Measurements from ENCODE around the gene KRTAP5-10. TPM values are rescaled to one million over a fixed set of nuclear protein-coding genes. Genes with fewer than 3 reads are reported as not detected.

Gene KRTAP5-10
- total RNA-seq, 1 experiment from 2014 or later, result 0.20 TPM

- intact Hi-C loops (cut with micrococcal nuclease), result no loop called here
- POLR2A ChIA-PET, result no interaction called here
Observed at GRCh38 chr11:71519546-71519945, 45.8 kb upstream of the KRTAP5-10 start.

GRCh38 chr11:71525188-71525937 is 40.0 kb upstream of the KRTAP5-10 start:
- H3K79me2 ChIP-seq (ENCODE audit: insufficient read depth, low read length), result no peaks in the 10 kb centered on the region
- H3K9ac ChIP-seq (ENCODE audit: low read length), result no peak overlapping the region
- H3K4me3 ChIP-seq (replicated peaks in 1 of 2; ENCODE audit: low read depth in 1 of 2, low read length in 2 of 2), result no peak overlapping the region
- CTCF ChIA-PET, result no interaction called here
- no peaks in the 10 kb centered on the region for H3K9me2 ChIP-seq (ENCODE audit: insufficient read depth)
- ATAC-seq (no peak), DNase-seq (ENCODE audit: low read depth, low spot score) (no peak)
- no peaks in the 10 kb centered on the region for H4K20me1 ChIP-seq (ENCODE audit: insufficient read depth)
- POLR2A ChIA-PET, result no interaction called here
- no peaks in the 10 kb centered on the region for H3K4me1 ChIP-seq (ENCODE audit: control insufficient read depth in 1 of 2, insufficient read depth in 2 of 2, low read length in 2 of 2)
- H3K36me3 ChIP-seq (ENCODE audit: control insufficient read depth in 1 of 2, insufficient read depth in 2 of 2, low read length in 2 of 2), result no peaks in the 10 kb centered on the region
- RAD21 ChIA-PET (ENCODE audit: low non-redundant PET in 1 of 2, low total read pairs in 2 of 2, uncharacterized antibody in 2 of 2, unreplicated experiment in 2 of 2), result no interaction called here
- no peaks in the 10 kb centered on the region for H3K27me3 ChIP-seq (ENCODE audit: insufficient read depth, low read length)
- no TSS peak for BruUV-seq (replicated peaks)
- no peak overlapping the region for H3K27ac ChIP-seq (ENCODE audit: low read depth, low read length)
- no peak overlapping the region for H2AFZ ChIP-seq (ENCODE audit: low read depth, low read length, poor library complexity, severe bottlenecking)
- H3K4me2 ChIP-seq (ENCODE audit: low read length), result no peak overlapping the region
- intact Hi-C loops (cut with micrococcal nuclease), result no loop called here
- TF ChIP-seq ZNF274 (IDR thresholded peaks at IDR 0.05; ENCODE audit: low read depth, low read length) (no peak), EZH2phosphoT487 (IDR thresholded peaks at IDR 0.05; ENCODE audit: borderline replicate concordance) (no peak), ATF3 (IDR thresholded peaks at IDR 0.05) (no peak), POLR2AphosphoS5 (IDR thresholded peaks at IDR 0.05; ENCODE audit: low read depth, low read length) (no peak), CTCF (IDR thresholded peaks at IDR 0.05 in 2 of 3, conservative IDR thresholded peaks at IDR 0.05 in 1 of 3; ENCODE audit: borderline replicate concordance in 1 of 3, insufficient read depth in 1 of 3, low read depth in 2 of 3, low read length in 2 of 3) (no peak), ZFX (IDR thresholded peaks at IDR 0.05) (no peak)
- H3K9me3 ChIP-seq (ENCODE audit: control insufficient read depth in 1 of 2, insufficient read depth in 1 of 2, low read depth in 1 of 2, low read length in 2 of 2), result no peaks in the 10 kb centered on the region

More at GRCh38 chr11:71519546-71519945, 45.8 kb upstream of the KRTAP5-10 start:
- H3K4me3 ChIP-seq (replicated peaks in 1 of 2; ENCODE audit: low read depth in 1 of 2, low read length in 2 of 2), result no peak overlapping the region
- no peaks in the 10 kb centered on the region for H3K9me3 ChIP-seq (ENCODE audit: control insufficient read depth in 1 of 2, insufficient read depth in 1 of 2, low read depth in 1 of 2, low read length in 2 of 2)
- no TSS peak for BruUV-seq (replicated peaks)
- ChIA-PET RAD21 (ENCODE audit: low non-redundant PET in 1 of 2, low total read pairs in 2 of 2, uncharacterized antibody in 2 of 2, unreplicated experiment in 2 of 2) (no interaction called here), CTCF (no interaction called here)
- TF ChIP-seq SP1 (IDR thresholded peaks at IDR 0.05; ENCODE audit: low read depth), result no peak
- TF ChIP-seq MAX (IDR thresholded peaks at IDR 0.05), result no peak
- TF ChIP-seq CBX3 (IDR thresholded peaks at IDR 0.05; ENCODE audit: low read depth), result no peak
- TF ChIP-seq POLR2A (IDR thresholded peaks at IDR 0.05; ENCODE audit: borderline replicate concordance, extremely low read depth, insufficient read depth, insufficient read length), result no peak
- no peak for TF ChIP-seq ELF1 (IDR thresholded peaks at IDR 0.05; ENCODE audit: borderline replicate concordance, low read depth)
- TF ChIP-seq ZFX (IDR thresholded peaks at IDR 0.05), result no peak
- TF ChIP-seq EZH2 (IDR thresholded peaks at IDR 0.05), result no peak
- no peaks in the 10 kb centered on the region for H3K36me3 ChIP-seq (ENCODE audit: control insufficient read depth in 1 of 2, insufficient read depth in 2 of 2, low read length in 2 of 2)
- H2AFZ ChIP-seq (ENCODE audit: low read depth, low read length, poor library complexity, severe bottlenecking), result no peak overlapping the region
- H3K9me2 ChIP-seq (ENCODE audit: insufficient read depth), result no peaks in the 10 kb centered on the region
- no peaks in the 10 kb centered on the region for H4K20me1 ChIP-seq (ENCODE audit: insufficient read depth)
- no peak overlapping the region for H3K27ac ChIP-seq (ENCODE audit: low read depth, low read length)
- no peaks in the 10 kb centered on the region for H3K27me3 ChIP-seq (ENCODE audit: insufficient read depth, low read length)
- no peak overlapping the region for H3K9ac ChIP-seq (ENCODE audit: low read length)
- DNase-seq (ENCODE audit: low read depth, low spot score) (no peak), ATAC-seq (no peak)
- H3K4me2 ChIP-seq (ENCODE audit: low read length), result no peak overlapping the region
- H3K4me1 ChIP-seq (ENCODE audit: control insufficient read depth in 1 of 2, insufficient read depth in 2 of 2, low read length in 2 of 2), result no peaks in the 10 kb centered on the region
- H3K79me2 ChIP-seq (ENCODE audit: insufficient read depth, low read length), result no peaks in the 10 kb centered on the region

All from HCT116 (cell line).